HL-60 (cell line): ENCODE data around the gene ZNF441.
A peak's percentile ranks its signal among the peaks of the same experiment; 100 is the strongest.
"Not testable (repeated sequence)": the region's sequence is repeated elsewhere in the genome, so short reads cannot be mapped to it uniquely, and the experiment has no call there.

ENCODE experiments used
- DNase-seq, 2 experiments: peaks; one replicate each; pipeline ENCODE4 v3.0.0-alpha.2; 2010 to 2020; ENCODE audit warnings: low read depth in 1 of 2, low spot score in 1 of 2
- H3K27ac ChIP-seq: fragments of 250-450 bp; sonication (Bioruptor Pico); replicated peaks from 2 replicates; pipeline ENCODE4 v1.5.1; 2020; ENCODE audit warnings: mild to moderate bottlenecking, moderate library complexity
- H3K27me3 ChIP-seq: fragments of 250-450 bp; sonication (Bioruptor Pico); 2 replicates; pipeline ENCODE4 v1.5.1; 2021; ENCODE audit warnings: mild to moderate bottlenecking, moderate library complexity; ENCODE audit not compliant: insufficient read depth, poor library complexity, severe bottlenecking
- H3K4me3 ChIP-seq: replicated peaks from 2 replicates; pipeline ENCODE4 v1.5.1; 2011; ENCODE audit warnings: mild to moderate bottlenecking, control low read depth, low read length; ENCODE audit not compliant: insufficient read depth
- CTCF ChIP-seq: IDR thresholded peaks from one replicate; pipeline ENCODE4 v1.5.1; 2011; ENCODE audit warnings: low read length, control low read depth, inconsistent platforms; ENCODE audit not compliant: insufficient read depth
- GABPA ChIP-seq: IDR thresholded peaks from 2 replicates; pipeline ENCODE4 v1.6.1; 2012; ENCODE audit warnings: low read depth
- POLR2AphosphoS5 ChIP-seq: IDR thresholded peaks from 2 replicates; pipeline ENCODE4 v1.6.1; 2012; ENCODE audit warnings: low read depth
- SPI1 ChIP-seq: IDR thresholded peaks from 2 replicates; pipeline ENCODE4 v1.6.1; 2012; ENCODE audit warnings: low read depth, mild to moderate bottlenecking, borderline replicate concordance
- TF ChIP-seq, protein P1 (sequence below): IDR thresholded peaks from 2 replicates; pipeline ENCODE4 v1.6.1; 2012; ENCODE audit warnings: low read depth; ENCODE audit not compliant: insufficient replicate concordance

ZNF441 gene

GRCh38 chr19:11814029-11814699, 47.4 kb downstream of the ZNF441 start, which contains the start of gene ZNF440:
ZNF440 (plus strand) TSS chr19:11814273; CDS start chr19:11814448, 175 bp downstream.
- H3K27ac ChIP-seq = peak within 1 kb of the TSS; percentile 91
- peak; percentile 59 to 95 for DNase-seq
- H3K27me3 ChIP-seq = no peaks in the 10 kb centered on the region
- peak within 1 kb of the TSS; percentile 60 for H3K4me3 ChIP-seq
- no peak for TF ChIP-seq SPI1
- TF ChIP-seq CTCF = no peak
- no peak for TF ChIP-seq GABPA
- peak; percentile 83 for TF ChIP-seq POLR2AphosphoS5
- TF ChIP-seq, protein P1, sequence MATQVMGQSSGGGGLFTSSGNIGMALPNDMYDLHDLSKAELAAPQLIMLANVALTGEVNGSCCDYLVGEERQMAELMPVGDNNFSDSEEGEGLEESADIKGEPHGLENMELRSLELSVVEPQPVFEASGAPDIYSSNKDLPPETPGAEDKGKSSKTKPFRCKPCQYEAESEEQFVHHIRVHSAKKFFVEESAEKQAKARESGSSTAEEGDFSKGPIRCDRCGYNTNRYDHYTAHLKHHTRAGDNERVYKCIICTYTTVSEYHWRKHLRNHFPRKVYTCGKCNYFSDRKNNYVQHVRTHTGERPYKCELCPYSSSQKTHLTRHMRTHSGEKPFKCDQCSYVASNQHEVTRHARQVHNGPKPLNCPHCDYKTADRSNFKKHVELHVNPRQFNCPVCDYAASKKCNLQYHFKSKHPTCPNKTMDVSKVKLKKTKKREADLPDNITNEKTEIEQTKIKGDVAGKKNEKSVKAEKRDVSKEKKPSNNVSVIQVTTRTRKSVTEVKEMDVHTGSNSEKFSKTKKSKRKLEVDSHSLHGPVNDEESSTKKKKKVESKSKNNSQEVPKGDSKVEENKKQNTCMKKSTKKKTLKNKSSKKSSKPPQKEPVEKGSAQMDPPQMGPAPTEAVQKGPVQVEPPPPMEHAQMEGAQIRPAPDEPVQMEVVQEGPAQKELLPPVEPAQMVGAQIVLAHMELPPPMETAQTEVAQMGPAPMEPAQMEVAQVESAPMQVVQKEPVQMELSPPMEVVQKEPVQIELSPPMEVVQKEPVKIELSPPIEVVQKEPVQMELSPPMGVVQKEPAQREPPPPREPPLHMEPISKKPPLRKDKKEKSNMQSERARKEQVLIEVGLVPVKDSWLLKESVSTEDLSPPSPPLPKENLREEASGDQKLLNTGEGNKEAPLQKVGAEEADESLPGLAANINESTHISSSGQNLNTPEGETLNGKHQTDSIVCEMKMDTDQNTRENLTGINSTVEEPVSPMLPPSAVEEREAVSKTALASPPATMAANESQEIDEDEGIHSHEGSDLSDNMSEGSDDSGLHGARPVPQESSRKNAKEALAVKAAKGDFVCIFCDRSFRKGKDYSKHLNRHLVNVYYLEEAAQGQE = peak; percentile 67

- no peak for TF ChIP-seq GABPA
- no peaks in the 10 kb centered on the region for H3K27me3 ChIP-seq
- peak in 1 of 2 experiments; percentile 19 for DNase-seq
- peak overlapping the region; percentile 91 for H3K27ac ChIP-seq
- peak overlapping the region; percentile 60 for H3K4me3 ChIP-seq
Measured at GRCh38 chr19:11814700-11815035, 47.9 kb downstream of the ZNF441 start.

GRCh38 chr19:11821474-11822109, 54.8 kb downstream of the ZNF441 start:
- no peak for DNase-seq
- no peak for TF ChIP-seq SPI1
- no peak for TF ChIP-seq POLR2AphosphoS5
- TF ChIP-seq, protein P1 = no peak
- no peak for TF ChIP-seq CTCF
- TF ChIP-seq GABPA = no peak
- Histone ChIP-seq H3K27me3 (no peaks in the 10 kb centered on the region), H3K4me3 (no peak overlapping the region), H3K27ac (no peak overlapping the region)

DNA sequence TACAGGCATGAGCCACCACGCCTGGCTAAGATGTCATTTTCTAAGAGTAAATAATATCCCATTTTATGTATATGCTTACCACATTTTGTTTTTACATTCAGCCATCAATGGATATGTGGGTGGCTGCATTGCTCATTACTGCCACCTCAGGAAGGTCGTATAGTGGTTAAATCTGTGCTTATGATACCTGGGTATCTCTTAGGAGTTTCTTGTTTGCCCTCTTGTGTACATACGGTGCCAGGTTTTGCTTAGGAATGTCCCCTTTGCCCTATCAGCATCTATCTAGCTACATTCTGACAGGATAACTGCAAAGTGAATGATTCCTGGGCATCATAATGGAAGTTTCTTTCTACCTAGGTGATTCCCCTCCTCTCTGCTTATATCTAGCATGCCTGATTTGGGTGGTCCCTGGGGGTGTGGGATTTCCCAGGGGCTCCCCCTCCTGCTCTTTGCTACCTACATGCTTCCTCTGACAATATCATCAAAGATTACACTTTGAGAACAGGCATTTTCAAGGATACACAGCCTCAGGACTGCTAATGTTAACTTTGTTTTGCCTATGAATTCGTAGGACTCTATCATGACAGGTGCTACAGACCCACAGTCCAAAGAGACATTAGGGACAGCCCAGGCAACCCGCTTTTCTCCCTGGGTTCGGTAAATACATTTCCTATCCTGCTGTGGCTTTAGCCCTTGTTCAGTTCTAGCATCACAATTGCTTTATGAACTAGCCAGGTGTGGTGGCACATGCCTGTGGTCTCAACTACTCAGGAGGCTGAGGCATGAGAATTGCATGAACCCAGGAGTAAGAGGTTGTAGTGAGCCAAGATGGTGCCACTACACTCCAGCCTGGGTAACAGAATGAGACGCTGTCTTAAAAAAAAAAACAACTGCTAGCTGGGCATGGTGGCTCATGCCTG, 62.4 kb downstream of the ZNF441 start:
- not testable (repeated sequence) for H3K27ac ChIP-seq, DNase-seq, H3K27me3 ChIP-seq, H3K4me3 ChIP-seq
